CD4-positive, CD25-positive, alpha-beta regulatory T cell (primary cell): ENCODE measurements around the gene OXCT1. TPM values are rescaled to one million over a fixed set of nuclear protein-coding genes. Genes with fewer than 3 reads are reported as not detected.

Source experiments
- ATAC-seq, 2 donors: fragments of 150-1000 bp; cut with Tn5 transposase; one replicate each; pipeline ENCODE4 v1.10.0; 2021; ENCODE audit warnings: low read depth in 2 of 2, moderate number of reproducible peaks in 2 of 2, moderate library complexity in 1 of 2
- DNase-seq, 3 donors: peaks; one replicate each; pipeline versions ENCODE4 v3.0.0 to v3.0.0-alpha.2; 2012 to 2022; ENCODE audit warnings: mixed read lengths in 1 of 3
- H3K27ac ChIP-seq: one replicate; pipeline ENCODE4 v1.7.0; 2013; ENCODE audit warnings: mild to moderate bottlenecking, low read length; ENCODE audit not compliant: insufficient read depth, poor library complexity, severe bottlenecking
- H3K27me3 ChIP-seq: one replicate; pipeline ENCODE4 v1.7.0; 2013; ENCODE audit warnings: low read length; ENCODE audit not compliant: control insufficient read depth, insufficient read depth
- H3K36me3 ChIP-seq: one replicate; pipeline ENCODE4 v1.7.0; 2013; ENCODE audit warnings: mild to moderate bottlenecking, low read length, moderate library complexity; ENCODE audit not compliant: control insufficient read depth, insufficient read depth
- H3K4me1 ChIP-seq: 2 replicates; pipeline ENCODE4 v1.7.0; 2013; ENCODE audit warnings: mild to moderate bottlenecking, low read length; ENCODE audit not compliant: insufficient read depth, control insufficient read depth, poor library complexity, severe bottlenecking
- H3K4me3 ChIP-seq: one replicate; pipeline ENCODE4 v1.7.0; 2013; ENCODE audit warnings: low read depth, mild to moderate bottlenecking, low read length, moderate library complexity
- H3K9me3 ChIP-seq, 2 experiments: 1 replicate in 1 of 2; 2 replicates in 1 of 2; pipeline ENCODE4 v1.7.0; 2013; ENCODE audit warnings: low read length in 2 of 2, mild to moderate bottlenecking in 1 of 2, moderate library complexity in 1 of 2; ENCODE audit not compliant: control insufficient read depth in 2 of 2
- H3K27ac Mint-ChIP-seq, 3 donors: one replicate each; pipeline ENCODE4 v1.8.0; 2020 to 2022; ENCODE audit warnings: mild to moderate bottlenecking in 3 of 3, mixed read lengths in 3 of 3, moderate library complexity in 2 of 3
- H3K27me3 Mint-ChIP-seq: one replicate; pipeline ENCODE4 v1.8.0; 2022; ENCODE audit warnings: mild to moderate bottlenecking, mixed read lengths
- H3K36me3 Mint-ChIP-seq: one replicate; pipeline ENCODE4 v1.8.0; 2020; ENCODE audit warnings: mixed read lengths
- H3K4me1 Mint-ChIP-seq, 4 donors: one replicate each; pipeline ENCODE4 v1.8.0; 2020 to 2022; ENCODE audit warnings: mixed read lengths in 4 of 4, mild to moderate bottlenecking in 1 of 4
- H3K4me3 Mint-ChIP-seq, 4 donors: one replicate each; pipeline ENCODE4 v1.8.0; 2020 to 2022; ENCODE audit warnings: mild to moderate bottlenecking in 4 of 4, mixed read lengths in 4 of 4, moderate library complexity in 3 of 4
- H3K9me3 Mint-ChIP-seq, 7 donors: one replicate each; pipeline ENCODE4 v1.8.0; 2020 to 2022; ENCODE audit warnings: mixed read lengths in 7 of 7, mild to moderate bottlenecking in 3 of 7, moderate library complexity in 2 of 7
- polyA plus RNA-seq, 4 donors: library from polyadenylated mRNA; unstranded; fragments of 300-500 nt; fragmentation: Illumina TruSeq; gene quantifications; one replicate each; pipeline ENCODE4 v1.2.3, GENCODE V29; 2021
- total RNA-seq: library from RNA; stranded (reverse); gene quantifications from one replicate; pipeline ENCODE4 v1.2.3, GENCODE V29; 2022

The OXCT1 gene
- total and polyA plus RNA-seq, 5 donors from 2014 or later: 22.3 to 31.3 (median 29.2) TPM

- no peak overlapping the region for H3K27ac Mint-ChIP-seq
- H3K4me1 Mint-ChIP-seq: peaks cover 28 to 50% (median 43%) of the 10 kb centered on the region in 4 donors
- no peaks in the 10 kb centered on the region for H3K27me3 ChIP-seq
- no peak overlapping the region for H3K4me3 Mint-ChIP-seq
- H3K27me3 Mint-ChIP-seq: no peaks in the 10 kb centered on the region
- peaks cover 15% of the 10 kb centered on the region for H3K4me1 ChIP-seq
- H3K36me3 ChIP-seq: peaks cover 33% of the 10 kb centered on the region
- H3K9me3 ChIP-seq: no peaks in the 10 kb centered on the region
- H3K9me3 Mint-ChIP-seq: no peaks in the 10 kb centered on the region
- H3K4me3 ChIP-seq: peak overlapping the region; percentile 11
- peak in 2 of 3 donors; percentile 1 to 40 for DNase-seq
- H3K27ac ChIP-seq: no peak overlapping the region
- H3K36me3 Mint-ChIP-seq: peaks cover 39% of the 10 kb centered on the region
- no peak for ATAC-seq
Observed at GRCh38 chr5:41809128-41809527, 61.1 kb downstream of the OXCT1 start.

- Mint-ChIP-seq H3K36me3 (peaks cover 43% of the 10 kb centered on the region), H3K9me3 (no peaks in the 10 kb centered on the region), H3K27ac (no peak overlapping the region)
Observed at GRCh38 chr5:41808294-41808693, 61.9 kb downstream of the OXCT1 start.

GRCh38 chr5:41797662-41798061, 72.6 kb downstream of the OXCT1 start:
- H3K4me3 Mint-ChIP-seq: no peak overlapping the region
- H3K4me3 ChIP-seq: no peak overlapping the region
- H3K4me1 ChIP-seq: no peaks in the 10 kb centered on the region
- H3K36me3 Mint-ChIP-seq: peaks cover 49% of the 10 kb centered on the region
- peaks cover 50% of the 10 kb centered on the region for H3K36me3 ChIP-seq
- H3K27ac Mint-ChIP-seq: peak overlapping the region in 2 of 3 donors; percentile 0 to 13
- DNase-seq: no peak
- no peaks in the 10 kb centered on the region for H3K27me3 ChIP-seq
- no peaks in the 10 kb centered on the region for H3K9me3 ChIP-seq
- H3K4me1 Mint-ChIP-seq: peaks cover 0 to 14% (median 0%) of the 10 kb centered on the region in 4 donors
- no peaks in the 10 kb centered on the region for H3K27me3 Mint-ChIP-seq
- no peaks in the 10 kb centered on the region for H3K9me3 Mint-ChIP-seq
- no peak for ATAC-seq
- H3K27ac ChIP-seq: no peak overlapping the region

More at GRCh38 chr5:41808294-41808693, 61.9 kb downstream of the OXCT1 start:
- H3K4me1 ChIP-seq: peaks cover 14% of the 10 kb centered on the region
- no peak overlapping the region for H3K4me3 ChIP-seq
- ATAC-seq: no peak
- Mint-ChIP-seq H3K4me1 (peaks cover 23 to 42% (median 40%) of the 10 kb centered on the region in 4 donors), H3K4me3 (no peak overlapping the region), H3K27me3 (no peaks in the 10 kb centered on the region)
- no peaks in the 10 kb centered on the region for H3K9me3 ChIP-seq
- no peak overlapping the region for H3K27ac ChIP-seq
- H3K36me3 ChIP-seq: peaks cover 40% of the 10 kb centered on the region
- DNase-seq: no peak
- H3K27me3 ChIP-seq: no peaks in the 10 kb centered on the region

- Histone ChIP-seq H3K4me1 (no peaks in the 10 kb centered on the region), H3K27ac (no peak overlapping the region), H3K9me3 (no peaks in the 10 kb centered on the region), H3K27me3 (no peaks in the 10 kb centered on the region), H3K4me3 (no peak overlapping the region), H3K36me3 (peaks cover 52% of the 10 kb centered on the region)
- H3K4me3 Mint-ChIP-seq: no peak overlapping the region
- ATAC-seq (no peak), DNase-seq (no peak)
- no peak overlapping the region for H3K27ac Mint-ChIP-seq
- H3K27me3 Mint-ChIP-seq: no peaks in the 10 kb centered on the region
- H3K36me3 Mint-ChIP-seq: peaks cover 54% of the 10 kb centered on the region
- H3K4me1 Mint-ChIP-seq: peaks cover 0 to 14% (median 0%) of the 10 kb centered on the region in 4 donors
- peaks cover 0 to 2% (median 0%) of the 10 kb centered on the region in 7 donors for H3K9me3 Mint-ChIP-seq
Observed at GRCh38 chr5:41796061-41796460, 74.2 kb downstream of the OXCT1 start.

GRCh38 chr5:41795125-41795524, 75.1 kb downstream of the OXCT1 start:
- Mint-ChIP-seq H3K27me3 (no peaks in the 10 kb centered on the region), H3K36me3 (peaks cover 47% of the 10 kb centered on the region), H3K4me3 (no peak overlapping the region), H3K4me1 (peaks cover 0 to 9% (median 0%) of the 10 kb centered on the region in 4 donors), H3K9me3 (peaks cover 0 to 2% (median 0%) of the 10 kb centered on the region in 7 donors), H3K27ac (peak overlapping the region in 1 of 3 donors; percentile 86)
- no peak for ATAC-seq
- Histone ChIP-seq H3K27ac (no peak overlapping the region), H3K4me1 (no peaks in the 10 kb centered on the region), H3K36me3 (peaks cover 49% of the 10 kb centered on the region), H3K9me3 (no peaks in the 10 kb centered on the region), H3K4me3 (no peak overlapping the region), H3K27me3 (no peaks in the 10 kb centered on the region)
- DNase-seq: no peak

GRCh38 chr5:41794471-41794870, 75.8 kb downstream of the OXCT1 start:
- peaks cover 41% of the 10 kb centered on the region for H3K36me3 Mint-ChIP-seq
- H3K9me3 Mint-ChIP-seq: peaks cover 0 to 2% (median 0%) of the 10 kb centered on the region in 7 donors
- Histone ChIP-seq H3K4me3 (no peak overlapping the region), H3K27me3 (no peaks in the 10 kb centered on the region), H3K27ac (no peak overlapping the region), H3K4me1 (no peaks in the 10 kb centered on the region), H3K9me3 (no peaks in the 10 kb centered on the region), H3K36me3 (peaks cover 43% of the 10 kb centered on the region)
- no peak overlapping the region for H3K27ac Mint-ChIP-seq
- DNase-seq: no peak
- H3K27me3 Mint-ChIP-seq: no peaks in the 10 kb centered on the region
- H3K4me1 Mint-ChIP-seq: peaks cover 0 to 7% (median 0%) of the 10 kb centered on the region in 4 donors
- H3K4me3 Mint-ChIP-seq: no peak overlapping the region
- ATAC-seq: no peak

GRCh38 chr5:41793141-41793770, 77.0 kb downstream of the OXCT1 start:
- no peak overlapping the region for H3K27ac Mint-ChIP-seq
- H3K4me1 Mint-ChIP-seq: peaks cover 0 to 7% (median 2%) of the 10 kb centered on the region in 4 donors
- peaks cover 40% of the 10 kb centered on the region for H3K36me3 Mint-ChIP-seq
- peaks cover 0 to 2% (median 0%) of the 10 kb centered on the region in 7 donors for H3K9me3 Mint-ChIP-seq
- H3K9me3 ChIP-seq: no peaks in the 10 kb centered on the region
- H3K27me3 ChIP-seq: no peaks in the 10 kb centered on the region
- H3K27ac ChIP-seq: no peak overlapping the region
- no peak overlapping the region for H3K4me3 Mint-ChIP-seq
- ATAC-seq: no peak
- H3K36me3 ChIP-seq: peaks cover 35% of the 10 kb centered on the region
- H3K4me1 ChIP-seq: no peaks in the 10 kb centered on the region
- no peaks in the 10 kb centered on the region for H3K27me3 Mint-ChIP-seq
- DNase-seq: no peak
- H3K4me3 ChIP-seq: no peak overlapping the region
